H1 (cell line): ENCODE results near the gene NWD2. TPM values are rescaled to one million over a fixed set of nuclear protein-coding genes. Genes with fewer than 3 reads are reported as not detected.

Experiments used
- ATF3 ChIP-seq: IDR thresholded peaks from 2 replicates; pipeline ENCODE4 v1.6.1; 2011; ENCODE audit warnings: low read depth, mild to moderate bottlenecking, low read length; ENCODE audit not compliant: insufficient read depth
- CBX5 ChIP-seq: fragments of 300-800, 300-1000 bp; sonication (generic); IDR thresholded peaks from 2 replicates; pipeline ENCODE4 v1.7.1; 2016; ENCODE audit warnings: antibody characterized with exemption, low read length, low read depth
- CHD7 ChIP-seq: fragments of 300-600 bp; sonication (generic); IDR thresholded peaks from 2 replicates; pipeline ENCODE4 v1.7.1; 2012; ENCODE audit warnings: low read length, moderate library complexity, mild to moderate bottlenecking, inconsistent platforms; ENCODE audit not compliant: insufficient replicate concordance
- GABPA ChIP-seq: IDR thresholded peaks from 2 replicates; pipeline ENCODE4 v1.6.1; 2011; ENCODE audit warnings: mild to moderate bottlenecking, low read length, moderate library complexity, borderline replicate concordance; ENCODE audit not compliant: insufficient read depth
- MAX ChIP-seq: IDR thresholded peaks from 2 replicates; pipeline ENCODE4 v1.6.1; 2012; ENCODE audit warnings: inconsistent platforms
- POU5F1 ChIP-seq: IDR thresholded peaks from 2 replicates; pipeline ENCODE4 v1.6.1; 2011; ENCODE audit warnings: low read depth, mild to moderate bottlenecking, low read length, moderate library complexity
- RNF2 ChIP-seq: fragments of 200-900, 300-1000 bp; sonication (generic); IDR thresholded peaks from 2 replicates; pipeline ENCODE4 v1.7.1; 2016; ENCODE audit warnings: borderline replicate concordance, low read depth, mild to moderate bottlenecking, antibody characterized with exemption, low read length; ENCODE audit not compliant: poor library complexity, severe bottlenecking; ENCODE audit errors: missing control alignments
- polyA plus RNA-seq, 7 experiments: library from polyadenylated mRNA; depleted of rRNA in 3 of 7; stranded (reverse) in 5 of 7; unstranded in 2 of 7; fragments of >200 nt in 5 of 7; fragments of 200-250 nt in 2 of 7; gene quantifications; 1 replicate in 5 of 7; 2 replicates in 1 of 7; 4 replicates in 1 of 7; pipeline versions ENCODE4 v1.2.1 to v1.2.3, GENCODE V29; 2011 to 2013; ENCODE audit warnings: missing spikeins in 2 of 7, mixed read lengths in 2 of 7
- total RNA-seq: library from RNA; stranded (reverse); fragmentation: NEBNext Ultra II Directional; extraction: Animal tissue kit (Norgen Biotek cat#: 25700); gene quantifications from 2 replicates; pipeline ENCODE4 v1.2.1, GENCODE V29; 2021

NWD2 gene
- total and polyA plus RNA-seq, 2 of the 8 experiments (the other 6 are each of a cell fraction or from before 2014, with no cell fraction given), result under 0.01 TPM; not detected in 1

GRCh38 chr4:37437163-37437562 is 192.6 kb downstream of the NWD2 start (continued):
- TF ChIP-seq CHD7 (no peak), CBX5 (no peak), MAX (no peak), RNF2 (no peak), ATF3 (no peak), POU5F1 (no peak), GABPA (no peak)
